Neural cell (in vitro differentiated cells): ENCODE results near the gene LENEP. TPM values are rescaled to one million over a fixed set of nuclear protein-coding genes. Genes with fewer than 3 reads are reported as not detected.

Source experiments
- H2AFZ ChIP-seq: fragments of 200-600, 300-800 bp; sonication (generic), shearing (Covaris generic); 2 replicates; pipeline ENCODE4 v1.6.0; 2014; ENCODE audit warnings: low read depth, mild to moderate bottlenecking, antibody characterized with exemption, low read length, moderate library complexity
- H3F3A ChIP-seq: fragments of 200-600 bp; shearing (Covaris generic); 2 replicates; pipeline ENCODE4 v1.6.1; 2016; ENCODE audit warnings: mild to moderate bottlenecking, moderate library complexity, mixed read lengths, antibody characterized with exemption, low read length; ENCODE audit not compliant: insufficient read depth, poor library complexity, severe bottlenecking
- H3K27ac ChIP-seq: fragments of 200-600, 300-800 bp; sonication (generic), shearing (Covaris generic); 2 replicates; pipeline ENCODE4 v1.5.1; 2014; ENCODE audit warnings: mild to moderate bottlenecking, low read length, moderate library complexity
- H3K27me3 ChIP-seq: fragments of 300-800, 200-600 bp; sonication (generic), shearing (Covaris generic); 2 replicates; pipeline ENCODE4 v1.6.0; 2014; ENCODE audit warnings: mild to moderate bottlenecking, low read depth, low read length, moderate library complexity; ENCODE audit not compliant: insufficient read depth
- H3K36me3 ChIP-seq: fragments of 300-800, 200-600 bp; sonication (generic), shearing (Covaris generic); 2 replicates; pipeline ENCODE4 v1.5.1; 2014; ENCODE audit warnings: mild to moderate bottlenecking, antibody characterized with exemption, low read length, moderate library complexity; ENCODE audit not compliant: insufficient read depth
- H3K4me2 ChIP-seq: fragments of 300-800, 200-600 bp; sonication (generic), shearing (Covaris generic); 2 replicates; pipeline ENCODE4 v1.6.0; 2014; ENCODE audit warnings: mild to moderate bottlenecking, low read length
- H3K4me3 ChIP-seq: fragments of 300-800, 200-600 bp; sonication (generic), shearing (Covaris generic); 2 replicates; pipeline ENCODE4 v1.5.1; 2014; ENCODE audit warnings: mild to moderate bottlenecking, low read length, moderate library complexity
- H3K79me2 ChIP-seq: fragments of 200-600 bp; shearing (Covaris generic); replicated peaks from 2 replicates; pipeline ENCODE4 v1.6.0; 2014; ENCODE audit warnings: mild to moderate bottlenecking, low read length, moderate library complexity; ENCODE audit not compliant: insufficient read depth
- H3K9ac ChIP-seq: fragments of 300-800, 200-600 bp; sonication (generic), shearing (Covaris generic); 2 replicates; pipeline ENCODE4 v1.6.1; 2016; ENCODE audit warnings: mild to moderate bottlenecking, low read length, mixed read lengths
- H3K9me2 ChIP-seq: fragments of 200-600 bp; shearing (Covaris generic); 2 replicates; pipeline ENCODE4 v1.6.1; 2016; ENCODE audit warnings: mild to moderate bottlenecking, low read length, mixed read lengths; ENCODE audit not compliant: insufficient read depth
- H3K9me3 ChIP-seq: fragments of 200-600, 300-800 bp; sonication (generic), shearing (Covaris generic); 2 replicates; pipeline ENCODE4 v1.6.1; 2016; ENCODE audit warnings: mild to moderate bottlenecking, mixed run types, low read length, moderate library complexity, mixed read lengths
- H4K20me1 ChIP-seq: fragments of 200-600 bp; shearing (Covaris generic); 2 replicates; pipeline ENCODE4 v1.6.1; 2016; ENCODE audit warnings: mild to moderate bottlenecking, mixed run types; ENCODE audit not compliant: insufficient read depth
- CTCF ChIP-seq: fragments of 450-650 bp; IDR thresholded peaks from 2 replicates; pipeline ENCODE4 v1.5.1; 2014; ENCODE audit warnings: antibody characterized with exemption, mild to moderate bottlenecking, moderate library complexity; ENCODE audit not compliant: poor library complexity, severe bottlenecking
- EP300 ChIP-seq: fragments of 450-650 bp; conservative IDR thresholded peaks from 2 replicates; pipeline ENCODE4 v1.6.1; 2014; ENCODE audit warnings: antibody characterized with exemption, mild to moderate bottlenecking, moderate library complexity; ENCODE audit not compliant: poor library complexity, severe bottlenecking
- EZH2 ChIP-seq: fragments of 200-600, 300-800 bp; shearing (Covaris generic), sonication (generic); IDR thresholded peaks from 2 replicates; pipeline ENCODE4 v1.6.1; 2014; ENCODE audit warnings: antibody characterized with exemption, low read length, borderline replicate concordance, mild to moderate bottlenecking; ENCODE audit not compliant: insufficient read depth, poor library complexity, severe bottlenecking
- MXI1 ChIP-seq: fragments of 450-650 bp; conservative IDR thresholded peaks from 2 replicates; pipeline ENCODE4 v1.6.1; 2014; ENCODE audit warnings: antibody characterized with exemption, mild to moderate bottlenecking; ENCODE audit not compliant: poor library complexity, severe bottlenecking
- POLR2AphosphoS5 ChIP-seq: IDR thresholded peaks from 2 replicates; pipeline ENCODE4 v1.6.1; 2012
- RAD21 ChIP-seq: fragments of 450-650 bp; conservative IDR thresholded peaks from 2 replicates; pipeline ENCODE4 v1.6.1; 2014; ENCODE audit warnings: antibody characterized with exemption, mild to moderate bottlenecking, moderate library complexity
- SMC3 ChIP-seq: fragments of 450-650 bp; conservative IDR thresholded peaks from 2 replicates; pipeline ENCODE4 v1.6.1; 2014; ENCODE audit warnings: antibody characterized with exemption, mild to moderate bottlenecking, moderate library complexity; ENCODE audit not compliant: poor library complexity
- TAF1 ChIP-seq: IDR thresholded peaks from 2 replicates; pipeline ENCODE4 v1.6.1; 2012; ENCODE audit warnings: low read depth
- polyA plus RNA-seq: library from polyadenylated mRNA; depleted of rRNA; stranded (reverse); fragments of >200 nt; gene quantifications from 2 replicates; pipeline ENCODE4 v1.2.3, GENCODE V29; 2014
- TF ChIP-seq, protein P1 (sequence below): IDR thresholded peaks from 2 replicates; pipeline ENCODE4 v1.6.1; 2012; ENCODE audit warnings: borderline replicate concordance

LENEP gene
- polyA plus RNA-seq, 1 donor from 2014 or later = not detected

DNA sequence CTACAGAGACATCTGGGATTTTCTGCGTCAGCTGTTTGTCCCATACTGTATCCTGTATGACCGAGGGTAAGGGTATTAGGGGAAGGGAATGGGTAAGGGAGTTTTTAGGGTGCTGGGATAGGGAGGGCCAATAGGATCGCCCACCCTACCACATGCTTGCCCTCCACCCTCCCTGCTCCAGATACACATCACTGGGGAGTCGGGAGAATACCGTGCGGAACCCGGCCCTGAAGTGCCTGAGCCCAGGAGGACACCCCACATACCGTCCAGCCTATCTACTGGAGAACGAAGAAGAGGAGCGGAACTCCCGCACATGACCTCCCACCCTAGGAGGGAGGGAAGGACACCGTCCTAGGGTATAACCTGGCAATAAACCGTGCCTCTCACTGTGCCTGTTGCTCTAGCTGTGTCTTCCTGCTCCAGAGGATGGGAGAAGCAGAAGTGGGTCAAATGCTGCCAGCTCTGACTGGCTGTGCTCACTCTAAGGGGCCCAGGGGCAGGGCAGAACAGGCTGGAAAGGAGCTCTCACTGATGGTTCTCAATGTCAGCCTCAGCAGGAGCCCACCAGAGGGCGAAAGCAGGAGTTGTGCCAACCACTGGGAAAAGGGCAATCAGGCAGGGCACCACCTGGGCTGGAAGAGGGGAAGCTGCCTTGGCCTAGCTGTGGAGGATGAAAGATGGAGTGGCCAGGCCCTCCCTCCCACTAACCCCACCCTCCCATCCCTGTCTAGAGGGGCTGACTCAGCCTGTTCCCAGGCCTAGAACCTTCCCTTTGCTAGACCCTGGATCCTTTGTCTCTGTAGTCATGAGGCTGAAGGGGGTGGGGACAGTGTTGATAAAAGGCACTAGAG, 440 bp upstream of the LENEP start:
- no peaks in the 10 kb centered on the region for H4K20me1 ChIP-seq
- no peaks in the 10 kb centered on the region for H3K27me3 ChIP-seq
- H3K27ac ChIP-seq = no peak overlapping the region
- H3K9me3 ChIP-seq = no peaks in the 10 kb centered on the region
- no peak overlapping the region for H2AFZ ChIP-seq
- no peak overlapping the region for H3K4me2 ChIP-seq
- no peaks in the 10 kb centered on the region for H3F3A ChIP-seq
- no peaks in the 10 kb centered on the region for H3K9me2 ChIP-seq
- TF ChIP-seq, protein P1, sequence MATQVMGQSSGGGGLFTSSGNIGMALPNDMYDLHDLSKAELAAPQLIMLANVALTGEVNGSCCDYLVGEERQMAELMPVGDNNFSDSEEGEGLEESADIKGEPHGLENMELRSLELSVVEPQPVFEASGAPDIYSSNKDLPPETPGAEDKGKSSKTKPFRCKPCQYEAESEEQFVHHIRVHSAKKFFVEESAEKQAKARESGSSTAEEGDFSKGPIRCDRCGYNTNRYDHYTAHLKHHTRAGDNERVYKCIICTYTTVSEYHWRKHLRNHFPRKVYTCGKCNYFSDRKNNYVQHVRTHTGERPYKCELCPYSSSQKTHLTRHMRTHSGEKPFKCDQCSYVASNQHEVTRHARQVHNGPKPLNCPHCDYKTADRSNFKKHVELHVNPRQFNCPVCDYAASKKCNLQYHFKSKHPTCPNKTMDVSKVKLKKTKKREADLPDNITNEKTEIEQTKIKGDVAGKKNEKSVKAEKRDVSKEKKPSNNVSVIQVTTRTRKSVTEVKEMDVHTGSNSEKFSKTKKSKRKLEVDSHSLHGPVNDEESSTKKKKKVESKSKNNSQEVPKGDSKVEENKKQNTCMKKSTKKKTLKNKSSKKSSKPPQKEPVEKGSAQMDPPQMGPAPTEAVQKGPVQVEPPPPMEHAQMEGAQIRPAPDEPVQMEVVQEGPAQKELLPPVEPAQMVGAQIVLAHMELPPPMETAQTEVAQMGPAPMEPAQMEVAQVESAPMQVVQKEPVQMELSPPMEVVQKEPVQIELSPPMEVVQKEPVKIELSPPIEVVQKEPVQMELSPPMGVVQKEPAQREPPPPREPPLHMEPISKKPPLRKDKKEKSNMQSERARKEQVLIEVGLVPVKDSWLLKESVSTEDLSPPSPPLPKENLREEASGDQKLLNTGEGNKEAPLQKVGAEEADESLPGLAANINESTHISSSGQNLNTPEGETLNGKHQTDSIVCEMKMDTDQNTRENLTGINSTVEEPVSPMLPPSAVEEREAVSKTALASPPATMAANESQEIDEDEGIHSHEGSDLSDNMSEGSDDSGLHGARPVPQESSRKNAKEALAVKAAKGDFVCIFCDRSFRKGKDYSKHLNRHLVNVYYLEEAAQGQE = no peak
- TF ChIP-seq EP300 (no peak), POLR2AphosphoS5 (no peak), SMC3 (no peak), RAD21 (no peak), MXI1 (no peak), CTCF (no peak), EZH2 (no peak), TAF1 (no peak)
- H3K9ac ChIP-seq = no peak overlapping the region
- no peak overlapping the region for H3K4me3 ChIP-seq
- no peaks in the 10 kb centered on the region for H3K36me3 ChIP-seq
- no peaks in the 10 kb centered on the region for H3K79me2 ChIP-seq

DNA sequence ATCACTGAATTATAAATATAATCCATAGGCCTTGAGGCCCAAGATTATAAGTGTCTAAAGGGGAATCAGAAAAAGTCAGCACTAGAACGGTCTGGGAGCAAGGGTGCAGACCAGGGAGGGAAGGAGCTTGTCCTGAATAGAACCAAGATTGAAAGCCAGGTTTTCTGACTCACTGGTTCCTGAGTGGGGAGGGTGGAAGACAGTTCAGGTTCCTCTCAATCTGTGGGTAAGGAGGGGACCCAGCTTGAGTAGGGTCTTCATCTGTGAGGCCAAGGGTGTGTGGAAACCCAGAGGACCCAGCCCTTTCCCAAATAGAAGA, 842 bp downstream of the LENEP start:
- Histone ChIP-seq H4K20me1 (no peaks in the 10 kb centered on the region), H3K36me3 (no peaks in the 10 kb centered on the region), H3K9me3 (no peaks in the 10 kb centered on the region), H3K27ac (no peak overlapping the region), H3F3A (peaks cover 3% of the 10 kb centered on the region), H3K9me2 (no peaks in the 10 kb centered on the region), H3K79me2 (no peaks in the 10 kb centered on the region), H3K4me2 (no peak overlapping the region), H3K27me3 (no peaks in the 10 kb centered on the region), H2AFZ (no peak overlapping the region), H3K9ac (no peak overlapping the region), H3K4me3 (no peak overlapping the region)
- TF ChIP-seq CTCF (no peak), POLR2AphosphoS5 (no peak), MXI1 (no peak), EZH2 (no peak), TAF1 (no peak), RAD21 (no peak), EP300 (no peak), SMC3 (no peak)
- TF ChIP-seq, protein P1 = no peak
